NCI-H2171 treated with DMSO at 0.1 percent for 48 hours (cell line): ENCODE results near the gene HOXA10.

Experiments
- DNase-seq: peaks from one replicate; lab custom pipeline; 2025; lab: John Stamatoyannopoulos, UW

Gene HOXA10

DNA sequence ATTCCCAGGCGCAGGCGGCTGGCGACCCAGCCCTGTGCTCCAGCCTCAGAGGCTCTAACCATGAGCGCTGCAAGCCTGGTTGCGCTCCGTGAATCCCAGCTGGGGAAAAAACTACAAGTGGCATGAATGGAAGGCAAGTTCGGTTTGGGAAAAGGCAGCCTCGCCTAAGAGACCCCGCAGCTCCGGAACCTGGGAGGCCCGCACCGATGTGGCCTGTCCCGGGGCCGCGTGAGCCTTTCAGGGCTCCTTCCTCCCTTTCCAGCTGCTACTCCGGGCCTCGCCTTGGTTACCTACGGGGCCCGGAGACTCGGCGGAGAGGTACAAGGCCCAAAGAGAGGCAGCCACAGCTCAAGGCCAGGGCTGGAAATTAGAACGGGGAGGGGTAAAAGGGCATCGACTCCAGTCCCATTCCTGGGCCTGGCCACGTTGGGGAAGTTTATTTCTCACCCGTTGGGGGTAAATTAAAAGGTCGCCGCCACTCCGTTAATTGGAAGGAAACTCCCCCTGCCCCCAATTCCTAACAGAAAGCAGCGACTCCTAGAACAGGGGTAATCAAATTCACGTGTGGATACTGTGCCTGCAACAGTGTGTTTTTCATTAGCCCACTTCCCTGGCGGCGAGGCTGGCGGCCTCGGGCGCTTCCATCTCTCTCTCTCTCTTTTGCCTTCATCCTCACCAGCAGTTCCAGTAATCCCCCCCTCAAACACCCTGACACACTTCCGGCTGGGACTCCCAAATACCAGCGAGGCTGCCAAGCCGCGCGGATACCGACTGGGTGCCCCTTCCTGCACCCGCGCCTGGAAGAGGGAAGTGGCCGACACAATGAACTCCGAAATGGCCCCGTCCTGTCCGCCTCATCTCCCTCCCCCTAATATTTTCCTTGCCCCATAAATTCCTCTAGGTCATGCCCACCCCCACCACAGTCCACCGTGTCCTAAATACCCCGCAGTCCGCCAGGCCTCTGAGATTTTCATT lies 7.3 kb downstream of the HOXA10 start:
- no peak for DNase-seq

DNA sequence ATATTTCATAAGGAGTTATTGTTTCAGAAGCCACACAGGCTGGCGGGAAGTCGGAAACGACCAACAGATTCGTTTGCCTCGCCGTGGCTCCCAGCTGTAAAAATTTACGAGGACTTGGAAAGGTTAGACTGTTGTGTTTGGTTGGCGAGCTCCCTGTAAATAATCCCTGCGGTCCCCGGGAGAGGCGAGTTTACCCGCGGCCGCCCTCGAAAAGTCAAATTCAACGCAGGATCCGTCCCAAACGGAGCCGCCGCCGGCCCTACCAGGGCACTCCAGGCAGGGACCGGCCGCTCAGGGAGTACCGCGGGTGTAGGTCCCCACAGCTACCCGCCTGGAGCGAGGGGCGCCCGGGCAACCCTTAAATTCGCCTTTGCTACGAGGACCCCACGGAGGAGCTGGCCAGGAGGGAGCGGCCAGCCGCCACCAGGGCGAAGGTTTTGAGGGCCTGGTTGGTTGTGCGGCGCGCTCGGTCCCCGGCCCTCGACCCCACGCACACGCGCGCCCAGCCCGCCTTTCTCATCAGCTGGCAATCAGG lies 8.1 kb downstream of the HOXA10 start:
- no peak for DNase-seq

GRCh38 chr7:27165089-27165995 lies 8.8 kb downstream of the HOXA10 start, which contains the start of gene HOXA9:
Gene HOXA9, minus strand, starts transcription at chr7:27165537. Its CDS starts 80 bp downstream, at chr7:27165457.
- no peak for DNase-seq

- no peak for DNase-seq
These were observed 9.6 kb downstream of the HOXA10 start for GRCh38 chr7:27164367-27165088.

DNA sequence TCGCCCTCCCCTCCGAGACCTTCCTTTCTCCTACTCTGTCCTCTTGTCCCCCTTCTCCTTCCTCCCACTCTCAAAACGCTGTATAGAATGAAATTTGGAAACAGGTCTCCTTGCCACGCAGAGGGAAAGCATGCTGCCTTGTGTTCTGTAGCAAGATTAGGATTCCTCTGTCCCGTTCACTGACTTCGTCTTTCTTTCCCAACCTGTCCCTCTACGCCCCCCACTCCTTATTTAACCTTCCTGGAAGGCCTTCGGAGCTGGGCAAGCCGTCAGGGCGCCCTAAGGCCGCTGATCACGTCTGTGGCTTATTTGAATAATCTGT lies 10.1 kb downstream of the HOXA10 start:
- DNase-seq: no peak

- DNase-seq: no peak
These were observed 10.7 kb downstream of the HOXA10 start for GRCh38 chr7:27163288-27164044.

DNA sequence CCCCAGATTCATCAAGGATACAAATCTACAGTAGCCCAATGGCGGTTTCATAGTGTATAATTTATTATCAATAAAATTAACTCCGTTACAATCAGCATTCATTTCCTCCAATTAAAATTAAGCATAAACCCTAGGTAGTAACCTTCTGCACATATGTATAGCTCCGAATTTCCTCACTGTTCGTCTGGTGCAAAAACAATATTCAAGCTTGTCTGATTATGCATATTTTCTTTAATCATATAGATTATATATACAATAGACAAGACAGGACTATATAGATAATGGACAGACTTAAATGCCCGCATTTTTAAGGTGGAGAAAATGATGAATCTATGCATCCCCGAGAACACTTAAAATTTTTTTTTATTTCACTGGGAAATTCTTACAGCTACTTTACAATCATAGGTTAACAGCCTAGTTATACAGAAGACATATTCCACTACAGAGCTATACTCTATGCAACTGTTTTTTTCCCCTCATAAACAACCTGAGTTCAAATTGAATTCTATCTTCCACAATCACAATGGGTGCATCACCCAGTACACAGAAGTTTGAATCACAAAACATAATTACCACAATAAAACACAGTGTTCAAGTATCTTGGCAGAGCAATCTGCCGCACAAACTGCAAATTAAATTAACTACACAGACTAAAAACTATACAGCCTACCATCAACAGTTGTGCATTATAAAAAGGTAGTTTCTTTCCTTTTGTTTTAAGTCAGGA lies 11.4 kb downstream of the HOXA10 start:
- DNase-seq: no peak

GRCh38 chr7:27161721-27162560 lies 12.2 kb downstream of the HOXA10 start:
- DNase-seq: no peak

DNA sequence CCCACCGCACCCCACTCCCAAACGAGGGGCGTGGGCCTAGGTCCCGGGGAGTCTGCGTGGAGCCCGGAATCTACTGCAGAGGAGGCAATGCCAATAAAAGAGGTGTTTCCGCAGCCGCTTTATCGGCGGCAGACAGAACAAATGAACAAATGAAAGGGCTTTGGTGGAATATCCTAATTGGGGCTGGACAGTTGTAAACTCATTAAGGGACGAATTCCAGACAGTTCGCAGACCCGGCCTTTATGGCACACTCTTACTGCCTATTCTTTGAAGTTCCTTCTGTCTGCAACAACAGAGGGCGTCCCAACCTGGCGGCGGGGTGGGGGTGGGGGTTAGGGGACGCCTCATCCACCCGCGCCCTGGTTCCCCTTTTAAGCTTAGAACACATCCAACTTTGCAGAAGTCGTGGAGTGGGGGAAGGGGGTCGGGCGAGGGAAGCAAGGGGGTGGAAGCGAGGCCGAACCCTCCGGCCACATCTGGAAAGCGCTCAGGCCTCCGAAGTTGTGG lies 12.9 kb downstream of the HOXA10 start:
- DNase-seq: no peak

GRCh38 chr7:27160546-27161213 lies 13.4 kb downstream of the HOXA10 start:
- peak; percentile 83 for DNase-seq

DNA sequence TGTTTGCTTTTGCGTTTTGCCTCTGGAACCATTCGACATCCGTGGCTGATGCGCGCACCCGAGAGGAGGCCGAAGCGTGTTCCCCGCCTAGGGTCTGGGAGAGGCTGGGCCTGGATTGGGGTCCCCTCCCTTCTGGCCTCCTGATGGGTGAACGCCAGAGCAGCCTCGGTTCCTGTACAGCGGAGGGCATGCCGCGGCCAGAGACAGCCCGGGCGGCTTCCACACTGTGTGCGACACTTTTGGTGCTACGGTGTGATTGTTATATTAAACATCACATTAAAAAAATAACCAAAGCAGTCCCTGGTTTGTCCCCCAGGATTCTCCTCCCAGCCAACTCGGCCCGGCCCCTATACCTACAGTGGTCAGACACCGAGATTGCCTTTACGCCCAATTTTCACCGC lies 14.0 kb downstream of the HOXA10 start:
- no peak for DNase-seq

DNA sequence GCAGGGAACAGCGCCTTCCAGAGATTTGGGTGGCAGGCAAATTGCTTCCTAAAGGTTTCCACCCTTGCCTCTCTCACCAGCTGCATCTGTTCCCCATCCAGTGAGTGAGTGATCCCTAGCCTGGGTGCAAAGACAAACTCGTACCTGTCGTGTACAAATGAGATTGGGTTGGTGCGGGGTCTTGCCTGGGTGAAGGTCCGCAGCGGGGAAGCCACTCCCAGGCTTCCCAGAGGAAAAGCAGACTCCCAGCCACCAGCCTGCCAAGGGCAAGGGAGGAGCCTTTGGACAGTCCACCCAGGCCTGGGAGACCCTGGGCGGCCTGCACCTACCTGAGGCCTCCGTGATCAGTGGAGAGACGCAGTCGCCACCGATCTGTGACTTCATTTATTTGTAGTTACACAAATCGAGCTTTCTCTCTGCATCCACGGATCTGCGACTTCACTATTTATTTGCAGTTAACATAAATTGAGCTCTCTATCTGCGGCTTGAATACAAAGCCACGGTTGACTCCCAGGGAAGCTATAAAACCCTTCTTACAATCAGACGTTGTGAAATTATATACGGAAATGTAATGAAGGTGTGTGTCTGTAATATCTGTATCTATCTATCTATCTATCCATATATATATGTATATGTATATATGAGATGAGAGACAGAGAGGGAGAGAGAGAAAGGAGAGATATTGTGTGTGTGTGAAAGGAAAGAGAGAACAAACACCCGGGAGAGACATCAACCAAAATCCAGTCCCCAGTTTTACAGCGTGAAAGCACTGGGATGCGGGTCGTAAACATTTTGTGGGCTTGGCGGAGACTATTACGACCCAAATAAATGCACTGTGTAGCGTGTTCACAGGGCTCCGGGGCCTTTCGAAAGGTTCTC lies 14.6 kb downstream of the HOXA10 start:
- DNase-seq: no peak

DNA sequence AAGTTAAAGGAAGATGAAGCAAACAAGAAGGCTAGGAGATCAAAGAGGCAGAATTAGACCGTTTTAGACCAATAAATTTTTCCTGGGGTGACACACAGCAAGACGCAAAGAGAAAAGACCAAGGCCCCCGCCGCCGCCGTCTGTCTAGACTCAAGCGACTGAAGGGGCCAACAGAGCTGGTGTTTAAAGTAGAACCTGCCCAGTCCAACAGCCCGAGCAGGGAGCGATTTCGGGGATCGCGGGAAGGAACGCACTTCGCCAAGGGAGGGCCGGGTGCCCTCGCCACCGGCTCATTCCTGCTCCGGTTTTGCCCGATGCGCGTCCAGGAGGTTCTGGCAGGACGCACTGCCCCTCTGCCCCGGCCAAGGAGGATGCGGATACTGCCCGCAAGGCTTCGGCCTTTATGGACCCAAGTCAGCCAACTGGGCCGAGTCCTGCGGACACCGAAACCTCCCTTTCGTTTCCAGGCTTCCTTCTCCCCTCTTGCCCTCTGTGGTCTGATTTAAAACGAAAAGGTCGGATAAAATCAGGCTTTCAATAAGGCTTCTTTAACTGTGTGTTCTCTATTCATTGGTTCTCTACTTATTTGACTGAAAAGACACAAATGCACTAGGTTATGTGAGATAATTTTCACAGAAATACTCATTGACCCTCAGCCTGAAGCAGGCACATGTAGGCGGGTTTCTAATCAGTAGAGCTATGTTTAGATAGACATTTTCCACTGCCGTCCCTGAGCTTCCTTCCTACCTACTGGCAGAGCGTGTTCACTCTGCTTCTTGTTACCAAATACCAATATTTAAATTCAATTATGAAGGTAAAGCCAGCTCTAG lies 15.5 kb downstream of the HOXA10 start:
- no peak for DNase-seq

- no peak for DNase-seq
These were observed 16.3 kb downstream of the HOXA10 start for GRCh38 chr7:27157702-27158431.

DNA sequence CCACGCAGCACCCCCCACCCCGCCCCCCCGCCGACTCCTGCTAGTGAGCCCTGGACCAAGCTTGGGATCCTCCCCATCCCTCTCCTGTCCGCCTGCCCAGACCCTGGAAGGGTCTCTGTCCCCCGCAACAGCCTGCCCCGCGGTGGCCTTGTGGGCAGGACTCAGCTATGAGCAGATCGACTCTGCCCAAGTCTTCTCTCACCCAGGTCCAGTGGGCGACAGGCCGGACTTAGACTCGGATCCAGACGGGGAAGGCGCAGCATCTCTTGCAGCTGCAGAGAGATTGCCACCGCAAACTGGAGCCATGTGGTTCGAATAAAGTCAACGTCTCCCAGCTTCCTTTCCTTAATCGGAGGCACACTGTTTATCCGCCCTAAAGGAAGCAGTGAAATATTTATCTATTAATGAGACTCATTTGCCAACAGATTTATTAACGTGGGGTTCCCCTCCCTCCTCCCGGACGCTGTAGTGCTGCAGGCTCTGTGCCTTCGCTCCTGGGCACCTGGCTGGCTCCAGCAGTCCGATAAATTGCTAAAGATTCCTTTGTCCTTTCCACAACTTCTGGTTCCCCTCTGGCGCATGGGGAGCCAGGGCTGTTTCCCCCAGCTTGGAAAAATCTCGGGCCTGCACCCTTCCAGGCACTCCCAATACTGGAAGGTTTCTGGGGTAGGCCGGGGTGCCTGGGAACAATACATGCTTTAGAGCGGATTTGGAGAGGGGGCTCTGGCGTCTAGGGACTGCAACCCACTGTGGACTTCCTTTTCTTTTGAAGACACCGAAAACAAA lies 17.0 kb downstream of the HOXA10 start:
- no peak for DNase-seq
